Activated naive CD4-positive, alpha-beta T cell treated with Interleukin-2 at 50 U/mL for 16 hours (primary cell): Measurements from ENCODE around the gene CDH23.

Source experiments
- DNase-seq: peaks from one replicate; pipeline ENCODE4 v3.0.0-alpha.2; 2020

Gene CDH23

DNA sequence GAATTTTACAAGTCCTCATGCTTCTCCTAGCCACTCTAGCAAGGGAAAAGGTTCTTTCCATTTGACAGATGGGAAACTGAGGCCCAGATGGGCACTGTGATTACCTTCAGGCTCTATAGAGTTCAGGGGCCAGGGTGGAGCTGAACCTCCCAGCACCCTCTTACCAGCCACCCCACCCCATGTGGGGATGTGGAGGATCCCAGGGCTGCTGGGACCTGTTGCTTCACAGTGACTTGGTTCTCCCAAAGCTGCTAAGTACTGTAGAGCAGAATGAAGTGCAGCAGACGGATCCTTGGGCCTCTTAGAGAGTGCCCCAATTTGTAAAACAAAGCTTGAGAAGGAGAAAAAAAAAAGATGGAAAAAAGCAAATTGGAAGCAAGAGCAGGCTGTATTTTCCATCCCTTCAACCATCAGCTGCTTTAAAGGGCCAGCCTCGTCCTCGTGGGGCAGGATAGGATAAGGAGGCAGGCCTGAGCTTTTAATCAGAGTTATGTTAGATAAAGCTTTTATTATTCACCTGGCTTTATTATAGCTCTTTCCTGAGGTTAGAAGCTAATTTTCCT lies 147.0 kb downstream of the CDH23 start:
- DNase-seq = no peak

DNA sequence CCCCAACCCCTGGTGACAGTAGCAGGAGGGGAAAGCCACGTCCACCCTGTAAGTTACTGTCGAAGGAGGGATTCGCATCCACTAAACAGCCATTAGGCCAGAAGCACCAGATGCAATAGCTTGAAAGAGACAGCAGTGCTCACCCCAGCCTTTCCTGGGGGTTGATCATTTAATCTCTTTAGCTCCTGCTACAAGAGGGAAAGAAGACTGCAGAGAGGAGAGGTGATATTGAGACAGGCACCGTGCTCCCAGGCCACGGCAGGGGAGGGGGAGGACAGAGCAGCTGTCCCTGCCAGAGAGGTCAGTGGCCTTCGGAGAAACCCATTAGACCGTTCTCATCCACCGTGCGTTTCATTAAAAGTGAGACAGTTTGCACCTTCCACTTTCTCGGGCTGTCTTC lies 148.3 kb downstream of the CDH23 start:
- no peak for DNase-seq

DNA sequence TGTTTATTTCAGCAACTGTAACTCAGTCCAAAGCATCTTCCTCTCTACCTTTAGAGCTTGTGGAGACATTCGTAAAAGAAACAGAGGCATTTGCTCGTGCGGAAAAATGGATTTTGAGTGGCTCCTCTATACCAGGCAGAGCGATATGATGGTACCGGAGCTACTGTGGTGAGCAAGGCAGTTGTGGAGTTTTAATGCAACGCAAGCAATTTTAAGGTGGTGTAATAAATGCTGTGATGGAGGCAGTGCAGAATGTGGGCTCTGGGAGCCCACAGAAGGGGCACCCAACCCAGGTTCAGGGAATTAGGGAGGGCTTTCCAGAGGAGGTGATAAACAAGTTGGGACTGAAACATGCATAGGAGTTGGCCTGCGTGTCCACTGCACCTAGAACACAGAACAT lies 149.5 kb downstream of the CDH23 start:
- no peak for DNase-seq

DNA sequence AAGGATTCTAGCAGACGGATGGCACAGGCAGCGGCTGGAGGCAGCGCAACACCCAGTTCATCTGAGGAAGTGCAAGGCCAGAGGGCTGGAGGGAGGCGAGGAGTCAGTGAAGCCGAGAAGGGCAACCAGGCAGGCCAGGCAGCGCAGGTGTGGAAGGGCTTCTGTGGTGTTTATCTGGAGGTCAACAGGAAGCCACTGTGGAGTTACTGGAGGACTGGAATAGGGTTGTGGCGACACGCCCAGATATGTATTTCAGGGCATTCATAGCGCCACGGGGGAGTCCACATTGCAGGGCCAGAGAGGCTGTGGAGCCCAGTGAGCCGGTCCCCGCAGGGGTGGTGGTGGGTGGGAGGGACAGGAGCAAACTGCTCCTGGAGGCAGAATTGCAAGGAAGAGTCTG lies 150.6 kb downstream of the CDH23 start:
- DNase-seq = no peak

DNA sequence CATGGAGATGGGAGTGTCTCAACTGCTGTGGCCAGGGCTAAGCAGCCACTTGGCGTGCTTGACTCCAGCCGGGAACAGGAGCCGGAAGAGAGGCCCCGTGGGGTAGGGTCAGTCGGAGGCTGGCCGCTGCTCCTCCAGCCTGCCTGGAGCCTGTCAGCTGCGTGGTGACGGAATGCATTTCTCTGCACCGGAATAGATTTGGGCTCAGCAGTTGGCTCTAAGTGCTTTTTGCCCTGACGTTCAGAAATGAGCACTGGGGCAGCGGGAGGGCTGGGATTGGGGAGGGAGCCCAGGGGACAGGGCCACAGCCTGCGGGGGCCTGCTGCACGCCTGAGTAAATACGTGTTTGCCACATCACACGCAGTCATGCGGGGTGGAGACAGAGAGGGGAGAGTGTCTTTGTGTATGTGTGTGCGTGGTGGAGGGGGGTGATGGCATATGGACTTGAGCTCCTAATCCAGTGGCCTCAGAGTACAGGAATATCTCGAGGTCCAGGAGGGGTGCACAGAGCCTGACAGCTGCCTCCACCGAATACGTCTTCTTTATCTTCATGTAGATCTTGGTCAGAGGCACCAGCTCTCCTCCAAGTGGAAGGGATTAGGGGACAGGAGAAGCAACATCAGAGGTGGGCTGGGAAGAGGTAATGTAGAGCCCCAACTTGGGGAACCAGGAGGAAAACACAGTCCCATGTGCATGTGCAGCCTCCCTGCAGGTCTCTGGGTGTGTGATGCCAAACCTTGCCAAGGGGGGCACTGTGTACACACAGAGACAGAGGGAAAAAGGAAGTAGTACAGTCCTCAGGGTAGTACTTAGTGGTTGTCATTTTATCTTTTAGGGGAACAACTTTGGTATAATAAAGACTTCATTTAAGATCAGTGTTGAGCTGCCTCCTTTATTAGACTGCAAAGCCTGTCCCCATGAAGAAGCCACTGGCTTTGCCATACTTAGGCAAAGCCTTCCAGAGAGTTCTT lies 151.4 kb downstream of the CDH23 start:
- DNase-seq = no peak

DNA sequence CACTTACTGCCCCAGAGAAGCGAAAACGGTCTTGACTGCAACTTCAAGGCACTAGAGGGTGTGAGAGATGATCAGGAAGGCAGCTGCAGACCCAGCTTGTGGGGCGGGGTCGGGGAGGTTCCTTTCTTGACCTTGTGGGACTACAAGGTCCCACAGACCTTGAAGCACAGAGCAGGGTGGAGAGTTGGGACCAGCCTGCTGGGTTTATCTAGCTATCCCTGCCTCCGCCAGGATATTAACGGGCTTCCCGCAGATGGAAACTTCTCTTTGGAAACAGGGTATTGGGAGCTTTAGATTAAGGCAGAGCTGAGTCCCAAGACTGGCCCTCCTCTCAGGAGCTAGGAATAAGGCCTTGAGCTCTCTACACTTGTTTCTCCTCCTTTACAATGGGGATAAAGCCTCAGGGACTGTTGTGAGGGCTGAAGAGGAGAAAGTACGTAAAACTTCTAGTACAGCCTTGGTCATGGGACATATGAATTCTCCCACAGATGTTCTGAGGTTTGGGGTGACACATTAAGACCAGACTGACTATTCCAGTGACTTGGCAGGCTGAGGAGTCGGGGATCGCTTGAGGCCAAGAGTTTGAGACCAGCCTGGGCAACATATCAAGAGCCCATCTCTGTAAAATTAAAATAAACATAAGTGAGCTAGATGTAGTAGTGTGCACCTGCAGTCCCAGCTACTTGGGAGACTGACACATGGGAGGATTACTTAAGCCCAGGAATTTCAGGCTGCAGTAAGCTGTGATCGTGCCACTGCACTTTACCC lies 153.2 kb downstream of the CDH23 start:
- no peak for DNase-seq

DNA sequence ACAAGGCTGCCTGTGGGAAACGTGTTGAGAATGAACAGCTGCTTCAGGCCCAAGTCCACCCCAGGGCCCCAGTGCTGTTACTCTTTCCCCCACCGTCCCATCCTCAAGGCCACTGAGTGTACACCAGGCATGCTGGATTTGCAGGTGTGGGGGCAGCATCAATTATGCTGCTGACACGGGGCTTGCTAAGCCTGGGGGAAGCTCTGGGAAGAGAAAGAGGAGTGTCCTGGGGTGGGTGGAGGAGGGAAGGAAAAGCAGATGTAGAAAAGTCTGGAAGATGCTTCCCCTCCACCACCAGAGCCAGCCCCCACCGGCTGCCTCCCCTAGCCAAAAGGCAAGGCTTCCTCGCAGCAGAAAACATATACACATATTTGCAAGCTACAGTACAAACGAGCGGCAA lies 153.9 kb downstream of the CDH23 start:
- DNase-seq = no peak

DNA sequence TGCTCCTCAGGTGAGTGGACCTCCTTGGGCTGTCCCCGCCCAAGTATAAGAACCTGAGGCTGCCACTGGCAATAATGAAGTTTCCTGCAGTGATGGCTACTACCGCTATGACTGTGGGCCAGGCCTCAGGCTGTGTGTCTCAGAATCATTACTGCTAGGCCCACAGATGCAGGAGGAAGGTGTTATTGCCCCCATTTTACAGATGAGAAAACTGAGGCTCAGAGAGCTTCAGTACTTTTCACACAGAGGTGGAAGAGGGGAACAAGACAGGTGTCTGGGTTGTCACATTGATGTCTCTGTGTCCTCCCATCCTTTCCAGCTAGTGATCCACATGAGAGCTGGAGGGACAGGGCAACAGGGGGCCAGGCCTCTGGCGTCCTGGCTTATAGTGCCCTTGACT lies 155.2 kb downstream of the CDH23 start:
- no peak for DNase-seq

DNA sequence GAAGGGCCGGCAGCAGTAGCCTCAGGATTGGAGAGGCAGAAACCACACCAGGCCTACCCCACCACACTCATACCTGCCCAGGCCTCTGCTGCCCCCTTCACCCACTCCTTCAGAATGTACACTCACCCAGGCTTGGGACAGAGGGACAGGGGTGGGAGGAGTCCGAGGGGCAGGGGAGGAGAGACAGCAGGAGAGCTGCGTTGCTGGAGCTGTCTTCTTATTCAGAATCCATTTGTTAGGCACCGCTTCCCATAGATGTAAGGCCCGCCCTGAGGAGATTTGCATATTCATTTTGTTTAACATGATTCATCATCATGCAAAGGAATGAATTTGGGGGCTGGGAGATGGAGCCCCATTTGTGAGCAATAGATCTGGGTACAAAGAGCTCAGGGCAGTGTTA lies 156.7 kb downstream of the CDH23 start:
- DNase-seq = no peak

DNA sequence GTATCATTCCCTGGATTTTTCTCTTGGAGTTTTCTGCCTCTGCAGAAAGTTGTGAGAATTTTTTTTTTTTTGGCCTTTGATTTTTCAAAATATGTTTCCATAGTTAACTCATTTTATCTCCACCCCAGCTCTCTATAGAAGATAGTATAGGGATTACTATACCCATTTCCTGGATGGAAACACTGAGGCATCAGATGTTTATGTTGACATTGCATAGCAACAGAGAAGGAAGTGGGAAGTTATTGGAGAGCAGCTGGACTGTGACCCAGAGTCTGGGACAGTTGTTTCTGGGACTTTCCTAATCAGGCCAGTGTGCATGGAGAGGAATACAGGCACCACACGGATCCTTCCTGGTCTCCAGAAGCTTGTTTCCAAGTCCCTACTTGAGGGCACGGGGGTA lies 158.0 kb downstream of the CDH23 start:
- no peak for DNase-seq

DNA sequence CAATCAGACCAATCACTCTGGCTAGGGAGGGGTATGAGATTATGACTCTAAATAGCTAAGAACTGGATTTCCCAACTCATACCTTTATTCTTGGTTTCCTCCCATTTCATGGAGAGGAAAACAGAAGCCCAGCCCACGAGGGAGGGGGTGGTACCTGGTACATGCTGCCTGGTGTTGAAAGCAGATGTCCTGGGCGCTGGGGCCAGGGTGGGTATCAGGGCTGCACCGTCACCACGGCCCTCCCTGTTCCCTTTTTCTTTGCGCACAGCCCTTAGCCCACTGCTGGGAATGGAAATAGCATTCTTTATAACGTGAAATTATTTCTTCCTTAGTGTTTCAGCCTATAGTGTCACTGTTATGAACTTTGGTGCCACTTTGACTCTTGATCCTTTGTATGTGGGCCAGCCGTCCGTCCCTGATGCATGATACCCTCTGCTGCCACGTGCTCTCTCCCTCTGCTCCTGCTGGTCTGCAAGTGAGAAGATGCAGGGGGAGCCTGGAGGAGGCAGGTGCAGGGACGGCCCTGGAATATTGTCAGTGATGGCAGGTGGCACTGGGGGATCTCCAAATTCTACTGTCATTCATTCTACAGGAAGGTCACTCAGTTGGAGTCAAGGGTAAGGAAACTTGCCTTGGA lies 158.5 kb downstream of the CDH23 start:
- no peak for DNase-seq

DNA sequence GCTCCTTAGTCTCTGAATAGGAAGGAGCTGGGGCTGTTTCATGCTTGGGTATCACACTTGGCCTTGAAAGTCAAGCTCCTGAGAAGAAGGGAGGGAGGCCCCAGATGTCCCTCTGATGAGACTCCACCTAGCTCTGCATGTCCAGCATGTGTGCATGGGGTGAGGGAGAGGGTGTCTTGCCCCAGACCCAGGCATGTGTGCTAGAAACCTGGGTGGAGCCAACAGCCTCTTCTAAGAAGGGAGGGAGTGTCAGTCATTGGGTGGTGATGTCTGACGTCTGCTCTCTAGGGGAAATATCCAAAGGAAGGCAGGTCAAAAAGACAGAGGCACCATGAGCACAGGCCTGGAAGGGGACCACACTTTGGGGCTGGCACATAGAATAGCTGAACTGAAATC lies 159.0 kb downstream of the CDH23 start:
- no peak for DNase-seq

DNA sequence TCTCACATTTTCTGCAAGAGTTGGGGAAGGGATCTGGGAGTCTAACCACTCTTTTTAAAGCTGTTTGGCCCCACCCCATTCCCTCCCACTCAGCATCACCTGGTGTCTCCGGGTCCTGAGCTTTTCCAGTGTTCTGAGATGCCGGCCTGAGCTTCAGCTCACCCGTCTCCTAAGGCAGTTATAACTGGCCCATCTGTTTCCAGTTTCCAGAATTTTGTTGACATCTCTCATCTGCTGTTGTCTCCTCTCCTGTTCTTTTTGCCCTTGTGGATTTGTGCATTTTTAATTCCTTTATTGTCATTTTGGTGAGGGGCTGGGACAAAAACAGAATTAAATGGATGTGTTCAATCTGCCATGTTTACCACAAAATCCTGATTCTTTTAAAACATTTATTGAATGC lies 162.3 kb downstream of the CDH23 start:
- DNase-seq = no peak

DNA sequence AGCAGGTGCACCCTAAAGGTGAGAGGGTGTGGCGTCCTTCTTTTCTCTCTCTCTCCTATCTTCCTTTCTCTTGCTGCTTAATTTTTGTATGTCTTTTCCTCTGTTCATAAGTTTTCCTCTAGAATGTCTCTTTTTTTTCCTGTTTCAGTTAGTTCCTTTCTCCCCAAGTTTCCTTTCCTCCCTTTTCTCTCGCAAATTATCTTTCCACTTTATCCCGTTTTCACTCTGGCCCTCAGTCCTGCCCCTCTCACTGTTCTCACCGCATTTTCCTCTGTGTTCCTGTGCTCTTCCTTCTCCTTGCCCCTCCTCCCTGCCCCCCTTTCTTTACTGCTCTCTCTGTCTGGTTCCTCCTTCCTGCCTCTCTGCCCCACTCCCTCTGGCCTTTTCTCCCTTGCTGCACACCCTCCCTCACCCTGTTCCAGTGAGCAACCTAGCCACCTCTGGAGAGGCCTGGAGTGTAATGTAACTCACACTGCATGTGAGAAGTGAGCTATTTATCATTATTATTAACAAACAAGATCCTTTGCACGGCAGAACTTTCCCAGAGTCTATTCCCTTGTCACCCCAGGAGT lies 164.4 kb downstream of the CDH23 start:
- DNase-seq = no peak

DNA sequence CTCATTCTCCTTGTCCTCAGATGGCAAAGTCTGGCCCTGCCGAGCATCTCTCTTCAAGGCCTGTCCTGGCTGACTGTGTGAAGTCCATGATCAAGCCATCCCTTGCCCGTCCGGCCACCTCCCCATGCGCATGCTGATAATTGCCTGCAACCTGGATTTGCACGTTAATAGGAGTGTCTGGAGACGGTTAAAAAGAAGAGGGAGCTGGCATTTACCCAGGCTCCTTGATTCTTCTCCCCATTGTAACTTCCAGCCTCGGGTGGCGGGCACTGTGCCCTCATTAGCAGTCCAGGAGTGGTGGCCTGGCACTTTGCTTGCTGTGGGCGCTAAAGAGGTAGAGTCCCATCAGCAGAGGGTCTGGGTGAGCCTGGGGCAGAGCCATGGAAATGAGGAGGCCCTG lies 165.5 kb downstream of the CDH23 start:
- no peak for DNase-seq

DNA sequence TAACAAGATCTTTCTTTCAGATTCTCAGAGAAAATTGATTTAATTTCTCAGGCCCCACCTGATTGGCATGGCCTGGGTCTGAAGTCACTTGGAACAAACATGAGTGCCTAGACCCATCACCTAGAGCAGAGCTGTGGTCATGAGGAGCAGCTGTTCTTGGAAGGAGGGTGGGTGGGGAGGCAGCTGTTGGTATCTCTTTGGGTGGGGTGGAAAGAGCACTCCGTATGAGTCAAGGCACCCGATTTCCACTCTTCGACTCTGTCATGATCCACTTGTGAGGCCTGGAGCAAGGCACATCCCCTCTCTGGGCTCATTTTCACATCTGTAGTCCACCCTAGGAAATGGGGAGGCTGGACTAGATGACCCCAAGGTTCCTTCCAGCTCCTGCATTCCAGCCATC lies 166.2 kb downstream of the CDH23 start:
- no peak for DNase-seq

DNA sequence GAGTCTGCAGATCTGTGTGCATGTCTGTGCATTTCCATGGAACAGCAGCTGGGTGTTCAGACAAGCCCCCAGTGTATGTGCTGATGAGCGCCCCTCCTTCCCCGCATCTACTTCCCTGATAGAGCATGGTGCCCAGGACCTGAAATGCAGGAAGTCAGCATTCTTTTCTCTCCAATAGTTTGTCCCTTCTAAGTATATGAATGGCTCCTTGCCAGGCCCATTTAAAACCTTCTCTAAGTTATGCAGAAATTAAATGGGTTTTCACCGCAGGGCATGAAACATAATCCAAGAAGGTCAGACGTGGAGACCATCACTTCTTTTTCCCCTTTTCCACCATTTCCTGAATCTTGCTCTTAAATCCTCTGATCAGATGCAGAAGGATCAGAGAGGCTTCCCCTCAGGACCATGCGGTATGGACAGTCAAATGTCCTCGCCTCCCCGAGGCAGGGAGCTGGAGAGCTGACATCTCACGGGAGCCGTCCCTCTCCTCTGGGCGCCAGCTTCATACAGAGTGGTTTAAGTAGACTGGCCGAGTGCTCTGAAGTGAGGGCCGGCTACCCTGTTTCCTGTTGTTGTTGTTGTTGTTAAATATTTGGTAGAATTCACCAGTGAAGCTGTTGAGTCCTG lies 167.6 kb downstream of the CDH23 start:
- no peak for DNase-seq

DNA sequence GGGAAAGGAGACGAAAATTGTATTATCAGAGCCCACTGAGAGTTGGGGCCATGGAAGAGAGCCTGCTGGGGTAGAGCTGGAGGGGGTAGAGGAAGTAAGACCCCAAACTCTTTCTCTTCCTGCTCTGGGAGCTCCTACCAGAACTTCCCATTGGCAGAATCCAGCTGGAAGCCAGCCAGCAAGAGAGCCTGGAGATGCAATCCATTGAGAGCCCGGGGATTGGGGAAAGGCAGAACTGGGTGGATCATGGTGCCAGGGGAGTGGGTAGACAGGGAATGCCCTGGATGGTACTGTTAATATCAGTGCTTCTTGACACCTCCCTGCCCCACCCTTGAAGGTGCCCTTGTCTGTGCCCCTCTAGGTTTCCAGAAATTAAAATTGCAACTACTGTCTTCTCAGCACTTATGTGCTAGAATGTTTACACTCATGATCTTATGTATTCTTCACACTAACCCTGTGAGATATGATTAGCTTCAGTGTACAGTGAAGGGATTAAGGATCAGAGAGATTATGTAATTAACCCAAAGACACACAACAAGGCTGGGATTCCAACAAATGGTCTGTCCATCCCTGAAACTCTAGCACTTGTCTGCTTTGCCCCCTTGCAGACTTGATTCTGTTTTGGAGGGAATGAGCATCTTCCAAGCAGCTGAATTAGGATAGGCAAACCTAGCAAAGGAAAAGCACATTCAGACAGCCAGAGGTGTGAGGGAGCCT lies 168.7 kb downstream of the CDH23 start:
- no peak for DNase-seq

DNA sequence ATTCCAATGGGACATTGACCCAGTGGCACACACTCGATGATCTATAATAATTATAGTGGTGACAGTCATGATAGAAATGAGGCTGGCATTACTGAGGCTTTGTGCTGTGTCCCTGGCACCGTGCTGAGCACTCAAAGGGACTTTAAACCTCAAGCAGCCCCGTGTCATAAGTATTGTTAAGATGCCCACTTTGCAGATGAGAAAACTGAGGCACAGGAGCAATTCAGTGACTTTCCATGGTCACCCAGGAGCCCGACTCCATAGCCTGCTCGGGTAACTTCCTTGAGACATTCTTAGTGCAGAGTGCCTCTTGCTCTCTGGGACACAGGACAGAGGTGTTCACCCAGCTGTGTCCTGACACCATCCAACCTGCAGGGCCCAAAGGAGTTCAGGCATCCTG lies 170.3 kb downstream of the CDH23 start:
- no peak for DNase-seq

DNA sequence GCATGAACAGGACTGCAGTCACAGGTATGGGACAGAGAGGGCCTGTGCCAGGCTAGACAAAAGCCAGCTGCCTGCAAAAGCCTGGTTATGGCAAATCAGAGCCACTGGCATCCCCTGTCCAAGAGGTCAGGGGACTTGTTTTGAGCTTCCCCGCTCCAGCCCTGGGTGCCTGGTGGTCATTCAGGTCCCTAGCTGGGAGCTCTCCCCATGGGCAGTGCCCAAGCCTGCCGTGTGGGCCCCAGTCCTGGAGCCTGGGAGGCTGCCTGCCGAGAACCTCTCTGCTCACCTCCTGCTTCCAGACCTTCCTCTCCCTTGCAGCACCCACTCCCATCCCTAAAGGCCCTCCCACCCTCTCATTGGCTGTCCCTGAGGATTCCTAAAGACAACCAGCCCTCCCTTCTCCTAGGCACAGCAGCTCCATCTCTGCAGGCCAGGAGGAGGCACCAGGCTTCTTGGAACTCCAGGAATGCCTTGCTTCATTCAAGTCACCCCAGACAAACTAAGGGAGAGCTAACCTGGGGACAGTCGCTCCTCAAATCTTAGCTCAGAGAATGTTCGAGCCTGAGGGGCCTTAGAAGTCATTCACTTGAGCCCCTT lies 172.3 kb downstream of the CDH23 start:
- DNase-seq = no peak
